HG02973 (cell line): ENCODE data around the gene CORO7.

Experiments used
- ATAC-seq: cut with Tn5 transposase; IDR thresholded peaks from one replicate; pipeline ENCODE4 v1.9.1; 2021; ENCODE audit warnings: moderate library complexity; ENCODE audit not compliant: unreplicated experiment

CORO7 gene

GRCh38 chr16:4373356-4373908 is 43.0 kb downstream of the CORO7 start:
- no peak for ATAC-seq

DNA sequence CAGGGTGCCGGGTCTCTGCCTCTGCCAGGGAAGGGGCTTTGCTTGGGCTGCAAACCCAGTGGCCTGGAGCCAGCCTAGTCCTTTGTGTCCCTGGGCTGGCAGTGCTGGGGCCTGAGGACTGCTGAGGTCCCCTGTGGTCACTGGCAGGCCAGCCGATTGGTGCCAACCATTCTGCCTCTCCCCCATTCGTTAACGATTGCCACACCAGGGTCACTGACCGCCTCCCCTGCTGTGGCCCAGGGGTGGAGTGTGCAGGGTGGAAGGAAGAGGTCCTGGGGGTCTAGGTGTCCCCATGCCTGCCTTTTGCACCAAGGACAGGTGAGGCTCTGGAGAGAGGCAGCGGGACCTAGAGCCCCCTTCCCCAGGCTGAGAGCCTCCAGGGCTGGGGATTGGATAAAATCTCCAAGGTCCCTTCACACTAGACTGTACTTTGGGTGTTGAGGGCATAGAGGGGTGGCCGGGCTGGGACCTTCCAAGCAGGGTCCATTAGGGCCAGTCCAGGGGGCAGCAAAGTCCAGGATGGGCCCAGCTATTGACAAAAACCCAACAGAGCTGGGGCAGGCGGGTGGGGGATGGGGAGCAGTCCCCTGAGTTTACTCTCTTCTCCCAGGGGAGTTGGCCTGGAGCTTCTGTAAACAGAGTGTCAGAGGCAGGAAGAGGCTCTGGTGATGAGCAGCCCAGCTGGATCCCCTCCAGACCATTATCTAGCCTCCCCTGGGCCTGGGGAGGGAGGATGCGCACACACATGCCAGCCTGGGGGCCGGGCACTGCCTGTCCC is 43.6 kb downstream of the CORO7 start:
- ATAC-seq: no peak

DNA sequence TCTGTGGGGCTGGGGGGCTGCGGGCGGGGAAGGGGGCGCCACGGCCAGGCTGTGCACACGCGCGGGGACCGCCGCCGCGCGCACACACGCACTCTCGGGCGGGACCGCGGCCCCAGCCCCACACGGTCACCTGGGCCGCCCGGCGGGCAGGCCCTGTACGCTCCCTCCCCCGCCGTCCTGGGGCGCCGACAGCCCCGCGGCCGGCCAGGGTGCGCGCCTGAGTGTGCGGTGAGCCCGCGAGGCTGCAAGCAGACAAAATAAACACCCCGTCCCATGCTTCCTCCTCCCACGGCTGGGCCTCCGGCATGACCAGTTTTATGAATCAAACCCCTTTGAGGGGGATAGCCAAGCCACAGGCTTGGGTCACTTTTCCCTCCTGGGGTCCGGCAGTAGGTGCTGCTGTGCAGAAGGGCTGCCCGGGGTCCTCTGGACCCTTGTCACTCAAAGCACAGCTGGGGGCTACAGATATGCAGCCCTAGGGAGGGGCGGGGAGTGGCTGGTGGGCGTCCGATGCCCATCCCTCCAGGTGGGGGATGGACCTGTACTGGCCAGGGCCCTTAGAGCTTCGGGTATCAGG is 44.3 kb downstream of the CORO7 start:
- ATAC-seq: no peak

GRCh38 chr16:4371357-4372000 is 44.9 kb downstream of the CORO7 start, which contains the start of gene VASN:
VASN (plus strand) TSS chr16:4371848; CDS start chr16:4380878, 9,030 bp downstream.
- no peak for ATAC-seq

DNA sequence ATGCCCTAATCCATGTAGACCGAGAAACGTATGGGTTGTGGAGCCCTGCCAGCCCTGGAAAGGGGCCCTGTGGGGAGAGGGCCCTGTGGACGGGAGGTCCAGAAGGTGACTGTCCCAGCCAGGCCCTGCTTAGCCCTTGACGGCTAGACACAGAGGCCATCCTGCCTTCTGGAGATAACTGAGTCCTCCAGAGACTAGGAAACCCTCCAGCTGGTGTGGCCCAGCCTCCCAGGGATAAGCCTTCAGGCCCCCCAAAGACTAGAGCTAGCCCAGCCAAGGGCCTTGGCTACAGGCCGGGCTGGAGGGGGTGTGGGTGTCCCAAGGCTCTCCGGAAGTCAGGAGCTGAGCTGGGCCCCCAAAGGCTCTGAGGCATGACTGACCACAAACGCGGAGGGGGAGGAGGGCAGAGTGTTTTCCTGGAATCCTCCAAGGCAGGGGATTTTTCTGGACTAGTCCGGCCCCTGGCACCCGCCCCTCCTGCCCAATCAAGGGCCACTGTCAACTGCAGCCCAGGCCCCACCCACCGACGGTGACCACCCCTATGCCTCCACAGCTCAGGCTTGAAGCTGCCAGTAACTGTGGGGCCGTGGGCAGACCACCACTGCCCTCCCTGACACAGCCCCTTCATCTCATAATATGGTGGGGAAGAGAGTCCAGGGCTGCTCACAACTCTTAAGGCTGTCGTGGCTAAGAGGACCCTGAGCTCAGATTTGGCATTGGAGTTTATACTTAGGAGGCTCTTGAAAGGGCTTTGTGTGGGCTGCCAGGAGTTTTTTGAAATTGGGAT is 45.6 kb downstream of the CORO7 start:
- ATAC-seq: no peak

DNA sequence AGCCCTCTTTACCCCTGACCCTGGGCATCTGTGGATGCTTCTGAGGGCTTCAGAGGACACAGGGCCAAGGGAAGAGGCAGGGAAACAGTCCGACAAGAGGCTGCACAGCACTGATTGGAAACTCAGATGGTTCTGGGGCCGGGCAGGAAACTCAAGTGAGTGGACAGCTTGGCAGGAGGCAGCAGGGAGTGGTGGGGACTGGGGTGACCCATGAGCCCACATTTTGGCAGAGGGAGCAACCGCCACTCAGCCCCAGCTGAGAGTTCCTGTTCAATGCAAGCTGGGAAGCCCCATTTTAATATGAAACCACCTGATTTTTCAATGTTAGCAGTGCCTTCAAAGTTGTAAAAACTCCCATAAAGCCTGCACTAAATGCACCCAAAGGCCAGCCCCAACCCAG is 46.2 kb downstream of the CORO7 start:
- no peak for ATAC-seq

DNA sequence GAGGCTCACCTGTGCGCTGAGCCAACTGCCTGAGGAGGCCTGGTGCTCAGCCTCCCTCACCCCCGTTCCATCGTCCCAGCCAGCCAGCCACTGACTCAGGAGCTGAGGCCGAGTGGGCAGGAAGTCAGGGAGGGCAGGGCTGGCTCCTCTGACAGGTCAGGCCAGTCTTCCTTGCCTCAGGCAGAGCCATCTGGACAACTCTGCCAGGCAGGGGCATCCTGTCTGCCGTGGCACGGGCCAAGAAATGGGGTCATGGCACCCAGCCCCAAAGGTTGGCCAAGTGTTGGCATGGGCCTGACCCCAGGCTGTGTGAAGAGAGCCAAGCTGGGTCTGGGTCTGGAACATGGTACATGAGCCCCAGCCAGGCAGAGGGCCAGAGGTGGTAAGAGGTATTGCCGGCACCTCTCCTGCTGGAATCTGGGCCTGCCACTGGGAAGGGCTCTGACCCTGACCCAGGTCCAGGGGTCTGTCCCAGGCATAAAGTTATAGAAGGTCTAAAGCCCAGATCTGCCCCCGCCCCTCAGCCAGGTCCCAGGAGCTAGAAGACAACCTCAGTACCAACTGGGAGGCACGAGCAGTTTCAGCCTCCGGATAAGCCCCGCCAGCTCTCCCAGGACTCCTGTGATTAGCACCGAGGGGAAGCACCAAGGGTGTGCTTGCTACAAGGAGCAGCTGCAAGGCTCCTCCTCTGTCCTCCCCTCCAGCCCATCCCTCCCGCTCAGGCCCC is 47.2 kb downstream of the CORO7 start:
- no peak for ATAC-seq

DNA sequence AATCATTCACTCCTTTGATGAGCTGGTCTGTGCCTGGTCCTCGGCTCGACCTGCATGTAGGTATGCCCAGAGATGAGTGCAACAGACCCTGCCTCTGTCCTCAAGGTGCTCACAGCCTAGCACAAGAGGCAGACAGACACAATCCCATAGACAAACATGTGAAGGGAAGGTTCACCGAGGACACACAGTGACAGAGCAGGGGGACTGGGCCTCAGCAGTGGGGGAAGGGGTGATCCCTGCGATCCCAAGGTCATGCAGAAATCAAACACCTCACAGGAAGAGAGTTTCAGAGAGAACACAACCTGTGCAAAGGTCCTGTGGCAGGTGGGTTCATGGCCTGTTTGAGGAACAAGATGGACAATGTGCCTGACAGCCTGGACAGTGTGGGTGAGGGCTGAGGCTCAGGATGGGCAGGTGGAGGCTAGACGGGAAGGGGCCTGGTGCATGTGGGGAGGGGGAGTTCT is 49.0 kb downstream of the CORO7 start:
- ATAC-seq: no peak

GRCh38 chr16:4366016-4366415 is 50.4 kb downstream of the CORO7 start:
- ATAC-seq: no peak

GRCh38 chr16:4365615-4366014 is 50.8 kb downstream of the CORO7 start:
- no peak for ATAC-seq

DNA sequence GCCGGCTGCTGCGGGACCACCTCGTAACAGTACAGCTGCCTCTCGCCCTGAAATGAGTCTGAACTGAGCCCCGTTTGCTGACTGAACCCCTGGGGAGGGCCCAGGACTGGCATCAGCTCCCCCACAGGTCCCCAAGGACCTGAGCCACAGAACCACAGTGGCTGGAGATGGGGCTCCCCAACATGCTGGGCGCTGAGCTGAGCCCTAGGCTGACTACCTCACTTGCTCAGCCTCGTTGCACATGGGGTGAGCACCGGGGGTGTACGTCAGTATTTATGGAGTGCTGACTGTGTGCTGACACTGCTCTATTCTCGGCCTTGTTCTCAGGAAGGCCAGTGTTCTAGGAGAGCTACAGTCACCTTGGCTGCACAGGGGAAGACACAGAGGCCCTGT is 51.4 kb downstream of the CORO7 start:
- ATAC-seq: no peak

DNA sequence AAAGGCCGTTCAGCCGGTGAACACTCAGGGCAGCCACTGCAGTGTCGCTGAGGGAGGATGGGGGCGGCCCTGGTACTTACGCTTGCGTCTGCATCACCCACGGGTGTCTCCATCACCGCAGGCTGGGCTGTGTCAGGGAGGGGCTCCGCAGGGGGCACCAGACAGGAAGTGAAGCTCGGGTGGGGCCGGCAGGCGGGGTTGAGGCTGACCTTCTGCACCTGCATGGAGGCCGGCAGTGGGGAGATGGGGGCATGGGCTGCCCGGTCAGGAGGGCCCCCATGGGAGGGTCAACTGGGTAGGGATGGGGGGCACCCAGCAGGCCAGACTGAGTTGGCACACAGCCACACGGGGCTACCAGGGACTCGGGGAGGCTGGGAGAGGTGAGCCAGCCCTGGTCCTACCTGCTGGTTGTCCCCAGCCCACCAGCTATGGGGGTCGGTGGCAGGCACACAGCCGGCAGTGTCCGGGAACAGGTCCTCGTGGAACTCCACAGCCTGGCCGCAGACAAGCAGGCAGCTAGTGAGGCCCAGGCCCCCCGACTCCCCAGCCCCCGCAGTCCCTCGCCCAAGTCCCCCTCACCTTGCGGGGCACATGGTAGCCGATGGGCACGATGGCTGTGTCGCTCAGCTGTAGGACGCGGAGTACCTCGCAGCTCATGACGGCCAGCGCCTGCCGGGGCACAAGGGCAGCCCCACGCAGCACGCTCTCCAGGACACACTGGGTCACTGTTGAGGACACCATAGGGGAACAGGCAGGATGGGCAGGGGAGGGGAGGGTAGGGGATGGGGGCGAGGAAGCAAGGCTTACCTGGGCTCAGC is 52.0 kb downstream of the CORO7 start:
- no peak for ATAC-seq

GRCh38 chr16:4362476-4363135 is 53.8 kb downstream of the CORO7 start:
- no peak for ATAC-seq

DNA sequence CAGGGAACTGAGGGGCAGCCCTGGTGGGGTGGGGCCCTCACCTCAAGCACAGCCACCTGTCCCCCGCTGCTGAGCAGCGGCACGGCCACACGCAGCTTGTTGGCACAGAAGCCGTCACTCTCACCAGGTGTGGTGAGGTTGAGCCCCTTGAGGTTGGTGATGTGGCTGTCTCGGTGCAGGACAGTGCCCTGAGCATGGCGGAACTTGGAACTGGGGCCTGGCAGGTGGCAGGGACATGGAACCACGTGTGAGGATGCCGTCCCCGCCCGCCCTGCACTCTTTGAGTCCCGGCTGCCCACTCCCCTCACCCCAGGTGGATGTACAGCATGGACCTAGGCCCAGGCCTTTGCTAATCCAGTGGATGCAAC is 54.5 kb downstream of the CORO7 start:
- ATAC-seq: no peak

DNA sequence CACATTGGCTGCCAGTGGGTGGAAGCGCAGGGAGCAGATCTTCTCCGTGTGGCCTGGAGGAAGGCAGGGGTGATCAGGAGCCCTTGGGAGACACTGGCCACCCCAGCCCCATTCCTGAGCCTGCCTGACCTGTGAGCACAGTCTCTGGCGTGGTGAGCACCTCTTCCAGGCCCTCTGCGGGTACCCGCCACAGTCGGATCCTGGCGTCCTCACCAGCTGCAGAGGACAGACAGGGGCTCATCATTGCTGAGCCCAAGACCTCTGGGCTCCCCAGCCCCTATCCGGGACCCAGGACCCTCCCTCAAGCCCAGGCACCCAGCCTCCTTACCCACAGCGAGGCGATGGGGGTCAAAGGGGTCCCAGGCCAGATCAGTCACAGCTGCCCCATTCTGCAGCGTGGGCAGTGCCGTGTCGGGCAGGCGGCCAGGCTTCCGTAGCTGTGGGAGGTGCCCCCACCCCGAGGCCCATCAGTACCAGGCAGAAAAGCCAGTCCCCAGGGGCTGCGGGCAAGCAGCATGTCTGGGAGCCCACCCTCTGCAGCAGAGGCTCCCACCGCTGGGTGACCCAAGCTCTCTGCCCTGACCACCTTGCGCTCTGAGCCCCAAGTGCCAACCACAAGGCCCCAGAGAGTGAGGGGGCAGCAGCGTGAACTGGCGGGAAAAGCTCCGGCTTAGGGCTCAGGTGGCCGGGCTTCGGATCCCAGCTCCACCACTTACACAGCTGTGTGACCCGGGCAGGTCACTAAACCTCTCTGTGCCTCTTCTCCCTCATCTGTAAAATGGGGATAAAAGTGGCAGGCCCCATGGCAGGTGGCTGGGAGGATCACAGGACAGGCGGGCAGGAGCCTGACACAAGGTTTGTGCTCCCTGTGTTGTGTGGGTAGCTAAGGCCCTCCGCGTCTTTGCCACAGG is 55.1 kb downstream of the CORO7 start:
- ATAC-seq: no peak

GRCh38 chr16:4360538-4361021 is 55.8 kb downstream of the CORO7 start:
- no peak for ATAC-seq

- no peak for ATAC-seq
Measured at GRCh38 chr16:4359914-4360313, 56.5 kb downstream of the CORO7 start.
